IMR-90 (cell line): ENCODE data around the gene SEC11A.

Experiments
- CEBPB ChIP-seq: IDR thresholded peaks from 2 replicates; pipeline ENCODE4 v1.6.1; 2012; ENCODE audit warnings: low read depth, low read length, improper control_type of control experiment
- MXI1 ChIP-seq: IDR thresholded peaks from 2 replicates; pipeline ENCODE4 v1.6.1; 2012; ENCODE audit warnings: low read depth, mild to moderate bottlenecking, low read length, moderate library complexity, borderline replicate concordance
- RCOR1 ChIP-seq: IDR thresholded peaks from 2 replicates; pipeline ENCODE4 v1.6.1; 2012; ENCODE audit warnings: mild to moderate bottlenecking, low read length, improper control_type of control experiment; ENCODE audit not compliant: insufficient replicate concordance
- SMC3 ChIP-seq: fragments of 150-350 bp; IDR thresholded peaks from 2 replicates; pipeline ENCODE4 v1.6.1; 2016; ENCODE audit warnings: low read depth, mild to moderate bottlenecking, antibody characterized with exemption, low read length, moderate library complexity
- TF ChIP-seq, protein P1 (sequence below): conservative IDR thresholded peaks from 2 replicates; pipeline ENCODE4 v1.5.1; 2012; ENCODE audit warnings: mild to moderate bottlenecking, low read depth, low read length, improper control_type of control experiment

GRCh38 chr15:84702961-84703482, 12.9 kb downstream of the SEC11A start:
- TF ChIP-seq, protein P1, sequence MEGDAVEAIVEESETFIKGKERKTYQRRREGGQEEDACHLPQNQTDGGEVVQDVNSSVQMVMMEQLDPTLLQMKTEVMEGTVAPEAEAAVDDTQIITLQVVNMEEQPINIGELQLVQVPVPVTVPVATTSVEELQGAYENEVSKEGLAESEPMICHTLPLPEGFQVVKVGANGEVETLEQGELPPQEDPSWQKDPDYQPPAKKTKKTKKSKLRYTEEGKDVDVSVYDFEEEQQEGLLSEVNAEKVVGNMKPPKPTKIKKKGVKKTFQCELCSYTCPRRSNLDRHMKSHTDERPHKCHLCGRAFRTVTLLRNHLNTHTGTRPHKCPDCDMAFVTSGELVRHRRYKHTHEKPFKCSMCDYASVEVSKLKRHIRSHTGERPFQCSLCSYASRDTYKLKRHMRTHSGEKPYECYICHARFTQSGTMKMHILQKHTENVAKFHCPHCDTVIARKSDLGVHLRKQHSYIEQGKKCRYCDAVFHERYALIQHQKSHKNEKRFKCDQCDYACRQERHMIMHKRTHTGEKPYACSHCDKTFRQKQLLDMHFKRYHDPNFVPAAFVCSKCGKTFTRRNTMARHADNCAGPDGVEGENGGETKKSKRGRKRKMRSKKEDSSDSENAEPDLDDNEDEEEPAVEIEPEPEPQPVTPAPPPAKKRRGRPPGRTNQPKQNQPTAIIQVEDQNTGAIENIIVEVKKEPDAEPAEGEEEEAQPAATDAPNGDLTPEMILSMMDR = no peak
- TF ChIP-seq RCOR1 = no peak
- TF ChIP-seq SMC3 = no peak
- TF ChIP-seq CEBPB = no peak
- TF ChIP-seq MXI1 = peak; percentile 48; the same call in 1 of the 2 replicates
